ENCODE data around the gene GARIN3. TPM values are rescaled to one million over a fixed set of nuclear protein-coding genes. Genes with fewer than 3 reads are reported as not detected.
"Not testable (repeated sequence)": the region's sequence is repeated elsewhere in the genome, so short reads cannot be mapped to it uniquely, and the experiment has no call there.

Gene GARIN3
- not detected for polyA plus RNA-seq (ENCODE audit: low read depth in 6 of 6)

DNA sequence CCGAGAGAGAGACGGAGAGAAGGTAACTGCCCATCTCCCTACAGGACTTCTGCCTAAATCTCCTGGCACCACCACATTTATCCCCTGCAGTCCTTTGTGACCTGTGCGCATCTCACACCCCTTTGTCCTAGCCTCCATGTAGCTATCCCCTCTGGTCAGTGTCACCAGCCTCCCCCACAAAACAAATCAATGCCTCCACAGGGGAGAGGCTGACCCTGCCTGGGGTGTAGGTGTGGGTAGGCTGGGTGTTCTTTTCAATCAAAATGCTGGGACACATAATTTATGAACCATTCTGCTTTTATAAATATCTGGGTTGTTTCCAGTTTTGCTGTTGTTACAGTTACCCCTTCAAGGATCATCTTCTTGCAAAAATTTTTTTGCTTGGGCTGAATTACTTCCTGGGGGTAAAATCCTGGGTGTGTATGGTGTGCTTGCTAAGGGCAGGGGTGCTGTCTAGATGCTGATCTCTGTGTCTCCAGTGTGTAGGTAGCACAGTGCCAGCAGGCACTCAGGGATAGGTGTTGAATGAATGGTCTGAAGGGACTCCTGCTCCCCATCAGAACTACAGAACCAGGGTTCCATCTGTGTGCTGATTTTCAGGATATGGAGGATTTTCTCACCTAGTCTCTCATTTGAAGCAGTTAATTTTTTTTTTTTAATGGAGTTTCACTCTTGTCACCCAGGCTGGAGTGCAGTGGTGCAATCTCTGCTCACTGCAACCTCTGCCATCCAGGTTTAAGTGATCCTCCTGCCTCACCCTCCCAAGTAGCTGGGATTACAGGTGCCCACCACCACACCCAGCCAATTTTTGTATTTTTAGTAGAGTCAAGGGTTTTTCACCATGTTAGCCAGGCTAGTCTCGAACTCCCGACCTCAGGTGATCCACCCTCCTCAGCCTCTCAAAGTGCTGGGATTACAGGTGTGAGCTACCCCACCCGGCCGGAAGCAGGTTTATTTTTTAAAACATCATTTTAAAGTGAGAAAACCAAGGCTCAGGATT is at the start of gene GARIN3:
Gene GARIN3 (minus strand): TSS at position 51 of the 1,000 bp plus-strand sequence. CDS start 96 bp downstream, outside the sequence.
- Mint-ChIP-seq H3K9me3 (peaks cover 3 to 18% (median 9%) of the 10 kb centered on the region in 7 donors), H3K27ac (no peak within 1 kb of the TSS)

DNA sequence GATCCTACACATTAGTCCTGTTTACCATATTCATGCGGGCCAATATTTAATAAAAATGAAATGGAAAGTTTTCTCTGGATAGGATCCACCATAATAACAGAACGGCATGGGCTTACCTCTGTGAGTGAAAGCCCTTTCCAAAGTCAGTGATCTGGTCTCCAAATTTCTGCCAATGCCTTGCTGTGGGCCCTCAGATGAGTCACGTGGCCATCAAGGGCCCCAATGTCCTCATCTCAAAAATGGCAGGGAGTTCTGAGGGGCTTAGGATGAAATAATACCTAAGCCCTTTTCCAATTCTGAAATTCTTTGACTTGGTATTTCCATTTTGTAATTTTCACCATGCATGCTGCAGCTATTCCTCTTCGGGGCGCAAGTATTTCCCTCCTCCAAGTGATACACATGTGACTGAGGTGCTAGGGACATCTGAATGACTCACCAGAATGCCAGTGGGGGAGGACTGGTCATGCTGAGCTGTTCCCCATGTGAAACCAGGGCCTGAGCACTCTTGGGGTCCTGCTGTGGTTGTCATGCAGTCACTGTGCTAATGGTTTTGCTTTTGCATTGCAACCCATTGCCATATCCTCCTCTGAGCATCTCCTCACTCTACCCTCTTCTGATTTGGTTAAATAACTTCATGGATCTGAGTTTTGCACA is 49.6 kb upstream of the GARIN3 start:
- no peaks in the 10 kb centered on the region for H3K36me3 Mint-ChIP-seq
- no peak for DNase-seq

More for the DNA sequence above, at the start of gene GARIN3:
- Mint-ChIP-seq H3K4me1 (peaks cover 0 to 15% (median 6%) of the 10 kb centered on the region in 3 donors), H3K4me3 (peak within 1 kb of the TSS in 1 of 8 donors; percentile 5), H3K36me3 (peaks cover 6 to 8% of the 10 kb centered on the region in 2 donors), H3K27me3 (no peaks in the 10 kb centered on the region)
- DNase-seq (no peak), ATAC-seq (ENCODE audit: low read depth in 2 of 2) (no peak)

GRCh38 chr5:157214861-157215513 is 48.9 kb upstream of the GARIN3 start:
- Mint-ChIP-seq H3K27me3 (peaks cover 0 to 4% (median 0%) of the 10 kb centered on the region in 3 donors), H3K4me3 (peak overlapping the region; percentile 0 to 74 (median 67)), H3K27ac (peak overlapping the region in 5 of 6 donors; percentile 37 to 95 (median 55)), H3K36me3 (no peaks in the 10 kb centered on the region), H3K9me3 (peaks cover 0 to 2% (median 0%) of the 10 kb centered on the region in 7 donors), H3K4me1 (peaks cover 33 to 68% (median 43%) of the 10 kb centered on the region in 3 donors)
- ATAC-seq (ENCODE audit: low read depth in 2 of 2) (peak; percentile 85 to 87), DNase-seq (peak; percentile 26)

More for the DNA sequence above, 49.6 kb upstream of the GARIN3 start:
- no peak for ATAC-seq (ENCODE audit: low read depth in 2 of 2)
- Mint-ChIP-seq H3K27me3 (peaks cover 0 to 4% (median 0%) of the 10 kb centered on the region in 3 donors), H3K4me1 (peaks cover 33 to 67% (median 43%) of the 10 kb centered on the region in 3 donors), H3K27ac (peak overlapping the region in 3 of 6 donors; percentile 37 to 95 (median 54)), H3K9me3 (peaks cover 0 to 2% (median 0%) of the 10 kb centered on the region in 7 donors), H3K4me3 (peak overlapping the region in 7 of 8 donors; percentile 53 to 74 (median 67))

DNA sequence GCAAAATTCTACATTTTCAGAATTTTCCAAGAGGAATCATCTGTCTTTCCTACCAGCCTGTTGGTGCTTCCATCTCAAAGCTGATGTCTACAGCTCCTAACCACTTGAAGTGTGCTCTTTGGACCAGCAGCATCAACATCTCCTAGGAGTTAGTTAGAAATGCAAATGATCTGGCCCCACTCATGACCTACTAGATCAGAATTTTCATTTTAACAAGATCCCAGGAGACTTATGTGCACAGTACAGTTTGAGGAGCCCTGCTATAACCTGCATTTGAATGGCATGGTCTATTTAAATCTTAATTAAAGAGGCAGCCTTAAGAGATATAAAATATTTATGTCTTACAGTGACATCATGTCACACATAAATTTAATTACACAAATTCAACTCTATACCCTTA is 48.4 kb upstream of the GARIN3 start:
- Mint-ChIP-seq H3K27ac (peak overlapping the region in 1 of 6 donors; percentile 54), H3K9me3 (peaks cover 0 to 2% (median 0%) of the 10 kb centered on the region in 7 donors), H3K27me3 (peaks cover 0 to 4% (median 0%) of the 10 kb centered on the region in 3 donors), H3K4me3 (peak overlapping the region in 2 of 8 donors; percentile 54 to 67), H3K4me1 (peaks cover 33 to 68% (median 43%) of the 10 kb centered on the region in 3 donors), H3K36me3 (no peaks in the 10 kb centered on the region)
- ATAC-seq (ENCODE audit: low read depth in 2 of 2), result peak in 1 of 2 donors; percentile 40
- DNase-seq, result no peak

DNA sequence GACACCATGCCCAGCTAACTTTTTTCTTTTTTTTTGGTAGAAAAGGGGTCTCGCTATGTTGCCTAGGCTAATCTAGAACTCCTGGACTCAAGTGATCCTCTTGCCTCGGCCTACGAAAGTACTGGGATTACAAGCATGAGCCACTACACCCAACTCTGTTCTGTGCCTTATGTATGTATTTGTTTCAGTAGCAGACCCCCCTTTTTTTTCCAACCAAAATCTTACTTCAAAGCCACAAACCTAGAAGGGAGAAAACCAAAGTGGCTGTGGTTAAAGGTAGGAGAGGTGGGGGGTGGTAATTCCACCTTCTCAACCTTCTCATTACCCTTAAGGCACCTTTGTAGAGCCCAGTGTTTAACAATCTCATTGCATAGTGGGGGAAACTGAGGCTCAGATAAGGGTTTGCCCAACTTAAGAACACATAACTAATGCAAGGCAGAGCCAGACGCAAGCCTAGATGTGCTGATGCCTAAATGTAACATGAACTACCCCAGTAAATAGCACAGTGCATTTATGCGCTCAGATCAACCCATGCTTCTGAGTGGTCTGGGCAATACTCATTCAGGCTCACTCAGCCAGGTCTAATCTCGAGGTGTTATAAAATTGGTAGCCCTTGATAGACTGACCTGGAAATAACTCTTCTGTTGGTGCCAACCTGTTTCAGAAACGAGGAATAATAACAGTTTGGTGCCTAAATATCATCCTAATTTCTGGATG is 47.6 kb upstream of the GARIN3 start:
- peaks cover 33 to 66% (median 43%) of the 10 kb centered on the region in 3 donors for H3K4me1 Mint-ChIP-seq
- no peaks in the 10 kb centered on the region for H3K36me3 Mint-ChIP-seq
- H3K4me3 Mint-ChIP-seq, result no peak overlapping the region
- ATAC-seq (ENCODE audit: low read depth in 2 of 2) (no peak), DNase-seq (no peak)
- peaks cover 0 to 4% (median 0%) of the 10 kb centered on the region in 3 donors for H3K27me3 Mint-ChIP-seq
- no peak overlapping the region for H3K27ac Mint-ChIP-seq
- peaks cover 0 to 2% (median 0%) of the 10 kb centered on the region in 7 donors for H3K9me3 Mint-ChIP-seq

- DNase-seq (no peak), ATAC-seq (ENCODE audit: low read depth in 2 of 2) (no peak)
- H3K36me3 Mint-ChIP-seq, result no peaks in the 10 kb centered on the region
- H3K4me1 Mint-ChIP-seq, result peaks cover 28 to 54% (median 37%) of the 10 kb centered on the region in 3 donors
- H3K4me3 Mint-ChIP-seq, result no peak overlapping the region
- H3K27me3 Mint-ChIP-seq, result no peaks in the 10 kb centered on the region
- H3K9me3 Mint-ChIP-seq, result peaks cover 0 to 2% (median 0%) of the 10 kb centered on the region in 7 donors
- H3K27ac Mint-ChIP-seq, result peak overlapping the region in 1 of 6 donors; percentile 42
Measured at GRCh38 chr5:157212307-157212706, 46.2 kb upstream of the GARIN3 start.

DNA sequence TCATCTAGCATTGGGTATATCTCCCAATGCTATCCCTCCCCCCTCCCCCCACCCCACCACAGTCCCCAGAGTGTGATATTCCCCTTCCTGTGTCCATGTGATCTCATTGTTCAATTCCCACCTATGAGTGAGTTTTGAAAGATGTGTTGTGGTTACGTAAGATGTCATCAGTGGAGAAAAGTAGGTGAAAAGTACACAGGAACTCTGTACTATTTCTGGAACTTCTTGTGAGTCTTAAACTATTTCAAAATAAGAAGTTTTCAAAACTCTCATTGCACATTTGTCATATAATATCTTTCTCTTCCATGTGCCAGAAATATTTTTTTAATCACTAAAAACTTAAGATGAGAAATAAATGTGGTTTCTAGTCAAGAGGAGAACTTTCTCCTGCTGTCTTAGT is 44.6 kb upstream of the GARIN3 start:
- not testable (repeated sequence) for H3K27me3 Mint-ChIP-seq; H3K9me3 Mint-ChIP-seq; H3K36me3 Mint-ChIP-seq; H3K4me3 Mint-ChIP-seq; ATAC-seq (ENCODE audit: low read depth in 2 of 2); DNase-seq
- Mint-ChIP-seq H3K4me1 (peaks cover 13 to 37% (median 21%) of the 10 kb centered on the region in 3 donors), H3K27ac (peak overlapping the region in 1 of 6 donors; percentile 19)

- Mint-ChIP-seq H3K4me3 (no peak overlapping the region), H3K9me3 (peaks cover 0 to 9% (median 5%) of the 10 kb centered on the region in 7 donors), H3K27me3 (no peaks in the 10 kb centered on the region), H3K27ac (no peak overlapping the region), H3K36me3 (peaks cover 0 to 5% of the 10 kb centered on the region in 2 donors), H3K4me1 (peaks cover 0 to 18% (median 9%) of the 10 kb centered on the region in 3 donors)
- no peak for ATAC-seq (ENCODE audit: low read depth in 2 of 2)
- DNase-seq, result no peak
Measured at GRCh38 chr5:157205708-157206107, 39.6 kb upstream of the GARIN3 start.

- Mint-ChIP-seq H3K27ac (peak overlapping the region in 4 of 6 donors; percentile 47 to 89 (median 78)), H3K27me3 (no peaks in the 10 kb centered on the region), H3K4me3 (no peak overlapping the region), H3K4me1 (peaks cover 0 to 16% (median 9%) of the 10 kb centered on the region in 3 donors), H3K36me3 (peaks cover 0 to 5% of the 10 kb centered on the region in 2 donors), H3K9me3 (peaks cover 0 to 9% (median 5%) of the 10 kb centered on the region in 7 donors)
- ATAC-seq (ENCODE audit: low read depth in 2 of 2) (peak; percentile 95 to 97), DNase-seq (peak; percentile 51)
Measured at GRCh38 chr5:157204765-157205164, 38.7 kb upstream of the GARIN3 start.

GRCh38 chr5:157203417-157203816 is 37.4 kb upstream of the GARIN3 start:
- DNase-seq (no peak), ATAC-seq (ENCODE audit: low read depth in 2 of 2) (no peak)
- Mint-ChIP-seq H3K36me3 (peaks cover 0 to 5% of the 10 kb centered on the region in 2 donors), H3K27ac (peak overlapping the region in 1 of 6 donors; percentile 53), H3K27me3 (no peaks in the 10 kb centered on the region), H3K9me3 (peaks cover 0 to 9% (median 5%) of the 10 kb centered on the region in 7 donors), H3K4me3 (no peak overlapping the region), H3K4me1 (peaks cover under 1 to 19% (median 10%) of the 10 kb centered on the region in 3 donors)

DNA sequence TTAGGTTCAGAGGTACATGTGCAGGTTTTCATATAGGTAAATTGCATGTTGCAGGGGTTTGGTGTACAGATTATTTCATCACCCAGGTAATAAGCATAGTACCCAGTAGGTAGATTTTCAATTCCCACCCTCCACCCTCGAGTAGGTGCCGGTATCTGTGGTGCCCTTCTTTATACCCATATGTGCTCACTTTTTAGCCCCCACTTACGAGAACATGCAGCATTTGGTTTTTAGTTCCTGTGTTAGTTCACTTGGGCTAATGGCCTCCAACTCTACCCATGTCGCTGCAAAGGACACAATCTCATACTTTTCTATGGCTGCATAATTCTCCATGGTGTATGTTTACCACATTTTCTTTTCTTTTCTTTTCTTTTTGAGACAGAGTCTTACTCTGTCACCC is 35.8 kb upstream of the GARIN3 start:
- Mint-ChIP-seq H3K27ac (peak overlapping the region in 1 of 6 donors; percentile 49), H3K4me1 (peaks cover 6 to 25% (median 15%) of the 10 kb centered on the region in 3 donors), H3K9me3 (peaks cover 0 to 7% (median 5%) of the 10 kb centered on the region in 7 donors), H3K4me3 (no peak overlapping the region), H3K36me3 (peaks cover 0 to 5% of the 10 kb centered on the region in 2 donors), H3K27me3 (no peaks in the 10 kb centered on the region)
- ATAC-seq (ENCODE audit: low read depth in 2 of 2) (no peak), DNase-seq (no peak)
